ENCODE data around the gene INAFM2.

INAFM2 gene

GRCh38 chr15:40287968-40288367 is 35.5 kb upstream of the INAFM2 start:
- DNase-seq = no peak

DNA sequence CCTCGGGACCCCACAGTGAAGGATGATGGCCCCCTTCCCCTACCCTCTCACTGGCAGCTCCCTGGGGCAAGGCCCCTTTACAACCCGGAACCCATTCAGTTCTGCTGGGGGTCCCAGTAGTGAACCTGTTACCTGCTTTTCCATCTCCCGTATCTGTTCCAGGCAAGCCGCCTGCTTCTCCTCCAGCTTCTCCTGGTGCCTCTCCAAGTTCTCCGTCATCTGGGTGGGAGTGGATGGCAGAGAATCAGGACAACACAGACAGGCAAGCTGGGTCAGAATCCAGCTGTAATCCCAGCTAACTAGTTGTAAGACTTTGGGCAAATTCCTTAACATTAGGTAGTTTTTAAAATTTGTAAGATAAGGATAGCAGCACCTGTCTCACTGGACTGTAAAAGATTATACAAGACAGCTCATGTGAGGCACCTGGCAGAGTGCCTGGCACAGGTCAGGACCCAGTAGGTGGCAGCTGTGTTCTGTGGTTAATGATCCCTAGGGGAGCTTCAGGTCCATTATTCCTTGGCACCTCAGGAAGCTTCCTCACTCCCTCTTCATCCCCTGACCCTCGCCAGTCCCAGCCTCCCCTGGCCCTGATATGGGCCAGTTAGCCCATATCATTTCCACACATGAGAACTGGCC is 34.2 kb upstream of the INAFM2 start:
- no peak for DNase-seq

- DNase-seq = no peak
Observed at GRCh38 chr15:40290545-40290917, 33.0 kb upstream of the INAFM2 start.

- no peak for DNase-seq
Observed at GRCh38 chr15:40290918-40291574, 32.4 kb upstream of the INAFM2 start.

- DNase-seq = no peak
Observed at GRCh38 chr15:40292246-40292645, 31.2 kb upstream of the INAFM2 start.

- DNase-seq = no peak
Observed at GRCh38 chr15:40293006-40293405, 30.5 kb upstream of the INAFM2 start.

- DNase-seq = no peak
Observed at GRCh38 chr15:40293905-40294895, 29.3 kb upstream of the INAFM2 start.

DNA sequence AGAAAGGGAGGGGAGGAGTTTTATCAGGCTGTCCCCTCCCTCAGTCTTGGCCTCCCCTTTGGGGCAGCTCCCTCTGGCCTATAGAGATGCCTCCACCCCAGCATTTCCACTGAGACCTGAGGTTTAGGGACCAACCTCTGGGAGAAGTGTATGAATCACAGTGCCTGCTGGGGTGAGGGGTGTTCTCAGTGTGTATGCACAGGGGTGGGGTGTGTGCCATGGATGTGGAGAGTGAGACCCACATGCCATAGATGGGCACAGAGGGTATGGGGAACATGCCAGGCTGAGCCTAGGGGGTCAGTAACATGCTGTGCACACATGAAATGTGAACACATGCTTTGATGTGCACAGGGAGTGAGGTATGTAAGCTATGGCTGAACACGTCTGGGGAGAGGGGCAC is 28.2 kb upstream of the INAFM2 start:
- no peak for DNase-seq

DNA sequence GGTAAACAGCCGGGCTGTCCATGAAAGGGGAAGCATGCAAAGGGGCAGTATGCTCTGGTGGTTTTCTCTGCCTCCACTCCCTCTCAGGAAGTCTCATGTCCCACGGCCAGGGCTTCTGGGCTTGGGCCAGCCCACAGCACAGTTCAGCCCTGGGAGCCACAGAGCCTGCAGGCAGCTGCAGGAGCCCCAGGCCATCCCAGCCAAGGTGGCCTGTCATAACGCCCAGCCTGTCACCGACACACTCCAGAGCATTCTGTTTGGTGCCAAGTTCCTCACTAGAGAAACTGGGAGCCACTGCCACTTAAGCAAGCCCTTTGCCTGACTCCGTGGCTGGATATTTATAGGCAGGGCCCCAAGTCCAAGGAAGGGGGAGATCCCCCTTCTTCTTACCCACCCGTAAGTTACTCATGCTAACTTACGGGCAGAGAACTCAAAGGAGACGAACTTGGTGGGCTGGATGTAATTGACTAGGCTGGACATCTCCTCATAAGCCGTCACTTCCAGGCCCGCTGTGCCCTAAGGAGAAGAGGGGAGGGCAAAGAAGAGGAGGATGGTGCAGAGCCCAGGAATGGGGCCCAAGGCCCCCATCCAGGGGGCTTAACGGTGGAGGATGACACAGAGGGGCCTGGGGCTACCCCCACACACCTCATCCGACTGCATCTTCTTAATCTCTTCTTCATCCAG is 27.5 kb upstream of the INAFM2 start:
- peak in 1 of 14 donors; percentile 7 for DNase-seq

DNA sequence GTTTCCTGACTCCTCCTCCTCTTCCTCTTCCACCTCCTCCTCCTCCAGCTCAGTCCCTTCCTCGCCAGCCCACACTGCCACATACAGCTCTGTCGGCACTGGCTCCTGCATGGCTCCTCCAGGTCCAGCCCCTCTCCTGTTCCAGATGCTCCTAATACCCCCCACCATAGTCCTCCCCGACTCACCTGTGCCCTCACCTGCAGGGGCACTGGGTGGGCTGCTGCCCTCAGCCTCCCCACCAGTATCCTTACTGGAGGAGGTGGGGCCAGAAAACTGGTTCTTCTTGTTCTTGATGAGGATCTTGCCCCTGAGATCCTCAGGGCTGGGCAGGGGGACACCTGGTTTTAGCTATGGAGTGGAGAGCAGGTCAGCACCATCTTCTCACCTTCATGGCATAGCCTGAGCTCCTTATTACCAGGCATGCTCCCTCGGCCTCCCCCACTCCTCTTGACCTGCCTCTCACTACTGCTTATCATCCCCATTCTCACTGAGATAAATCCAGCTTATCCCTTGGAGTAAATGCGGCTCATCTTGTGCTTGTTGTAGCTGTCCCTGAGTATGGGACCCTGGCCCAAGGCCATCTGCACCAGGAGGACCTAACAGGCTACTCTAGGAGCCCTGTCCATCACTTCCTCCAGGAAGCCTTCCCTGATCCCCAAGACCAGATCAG is 26.8 kb upstream of the INAFM2 start:
- no peak for DNase-seq

- no peak for DNase-seq
Observed at GRCh38 chr15:40297356-40297755, 26.1 kb upstream of the INAFM2 start.

GRCh38 chr15:40298216-40298935 is 25.1 kb upstream of the INAFM2 start:
- DNase-seq = no peak

GRCh38 chr15:40300367-40300766 is 23.1 kb upstream of the INAFM2 start:
- DNase-seq = no peak

DNA sequence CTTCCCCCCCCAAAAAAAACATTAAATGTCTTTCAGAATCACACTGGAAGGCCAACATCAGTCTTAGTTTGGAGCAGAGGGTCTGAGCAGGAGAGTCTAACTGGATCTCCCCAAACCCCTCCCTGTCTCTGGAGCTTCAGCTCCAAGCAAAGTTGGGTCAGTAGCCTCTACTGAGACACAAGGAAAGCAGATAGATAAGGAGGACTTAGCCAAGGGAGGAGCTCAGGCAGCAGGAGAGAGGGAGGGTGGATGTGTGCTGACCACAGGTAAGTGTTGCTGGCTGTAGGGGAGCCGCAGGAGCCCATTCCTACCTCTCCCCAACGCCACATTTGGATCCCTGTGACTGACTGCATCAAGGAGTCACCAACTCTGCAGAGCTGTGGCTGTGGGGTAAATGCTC is 22.7 kb upstream of the INAFM2 start:
- no peak for DNase-seq

GRCh38 chr15:40301467-40302179 is 21.9 kb upstream of the INAFM2 start:
- no peak for DNase-seq

DNA sequence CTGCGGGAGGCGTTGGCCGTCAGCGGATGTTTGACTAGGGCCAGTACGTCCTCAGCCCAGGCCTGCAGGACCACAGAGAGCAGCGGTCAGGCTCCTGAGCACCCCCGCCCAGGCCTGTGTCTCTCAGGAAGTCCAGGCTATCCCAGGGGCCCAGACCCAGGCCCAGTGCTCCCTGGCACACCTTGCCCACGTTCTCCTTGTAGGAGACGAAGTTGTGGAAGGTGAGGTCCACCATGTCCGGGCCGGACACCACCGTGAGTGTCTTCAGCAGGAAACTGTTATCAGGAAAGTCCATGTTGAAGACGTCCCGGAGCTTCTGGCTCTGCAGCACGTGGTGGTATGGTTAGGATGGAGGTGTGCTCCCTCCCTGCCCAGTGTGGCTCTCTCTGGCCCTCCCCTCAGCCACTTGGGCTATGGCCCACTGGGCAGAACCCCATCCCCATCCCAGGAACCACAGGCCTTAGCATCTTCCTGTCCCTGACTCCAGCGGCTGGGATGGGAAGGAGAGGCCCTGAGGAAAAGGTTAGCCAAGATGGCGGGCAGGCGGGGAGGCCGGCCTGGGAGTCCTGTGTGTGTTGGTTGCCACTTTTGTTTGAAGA is 21.1 kb upstream of the INAFM2 start:
- DNase-seq = no peak

- DNase-seq = no peak
Observed at GRCh38 chr15:40302981-40303380, 20.5 kb upstream of the INAFM2 start.

GRCh38 chr15:40303576-40303975 is 19.9 kb upstream of the INAFM2 start:
- DNase-seq = no peak

DNA sequence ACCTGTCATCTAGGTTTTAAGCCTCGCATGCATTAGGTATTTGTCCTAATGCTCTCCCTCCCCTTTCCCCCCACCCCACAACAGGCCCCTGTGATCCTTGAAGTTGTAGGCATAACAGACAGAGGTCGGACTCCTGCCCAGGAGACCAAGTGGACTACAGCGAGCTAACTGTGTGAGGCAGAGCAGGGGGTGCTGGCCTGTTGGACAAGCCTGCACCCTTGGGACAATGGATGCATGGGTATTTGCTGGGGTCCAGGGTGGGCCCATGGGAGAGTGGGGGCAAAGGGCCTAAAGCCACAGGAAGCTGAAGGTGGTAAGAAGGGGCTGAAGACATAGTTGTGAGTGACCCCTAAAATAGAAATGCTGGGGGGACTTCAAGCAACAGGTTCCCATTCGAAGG is 18.2 kb upstream of the INAFM2 start:
- DNase-seq = no peak

DNA sequence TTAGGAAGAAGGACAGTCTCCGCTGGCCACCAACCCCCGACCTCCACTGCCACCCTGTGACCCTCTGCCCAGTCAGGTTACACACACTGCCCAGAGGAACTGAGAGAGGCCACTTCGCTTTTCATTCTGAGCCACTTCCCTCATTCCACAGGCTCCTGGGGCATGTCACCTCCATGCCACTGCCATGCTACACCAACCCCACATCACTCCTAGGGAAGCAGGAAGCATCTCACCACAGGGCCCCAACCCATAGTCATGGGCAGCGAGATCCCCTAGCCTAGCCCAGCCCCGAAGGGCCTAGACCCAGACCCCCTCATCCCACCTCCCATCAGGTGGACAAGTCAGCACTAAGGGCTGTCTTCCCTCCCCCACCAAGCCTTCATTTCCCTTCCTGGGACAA is 17.1 kb upstream of the INAFM2 start:
- peak in 7 of 14 donors; percentile 17 to 61 (median 41) for DNase-seq

Data from C1 segment of cervical spinal cord (tissue), 14 donors.